ENCODE measurements around the gene MUC2.

The MUC2 gene

GRCh38 chr11:1089738-1090599, 15.3 kb downstream of the MUC2 start:
- DNase-seq: no peak

- no peak for DNase-seq
Measured at GRCh38 chr11:1090600-1091331, 16.1 kb downstream of the MUC2 start.

- DNase-seq: no peak
Measured at GRCh38 chr11:1091332-1092083, 16.8 kb downstream of the MUC2 start.

- DNase-seq: no peak
Measured at GRCh38 chr11:1092145-1092670, 17.5 kb downstream of the MUC2 start.

DNA sequence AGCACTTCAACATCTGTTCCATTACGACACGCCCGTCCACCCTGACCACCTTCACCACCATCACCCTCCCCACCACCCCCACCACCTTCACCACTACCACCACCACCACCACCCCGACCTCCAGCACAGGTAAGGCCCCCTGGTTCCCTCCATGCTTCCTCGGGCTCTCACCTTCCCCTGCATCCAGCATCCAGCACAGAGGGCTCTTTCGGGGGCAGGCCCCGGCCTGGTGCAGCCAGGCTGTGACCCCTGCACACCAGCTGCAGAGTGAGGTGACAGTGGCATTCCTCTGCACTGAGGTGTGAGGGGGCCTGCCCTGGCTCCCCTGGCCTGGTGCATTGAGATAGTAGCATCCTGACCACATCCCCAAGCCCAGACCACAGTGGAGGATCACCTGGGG, 18.2 kb downstream of the MUC2 start:
- no peak for DNase-seq

DNA sequence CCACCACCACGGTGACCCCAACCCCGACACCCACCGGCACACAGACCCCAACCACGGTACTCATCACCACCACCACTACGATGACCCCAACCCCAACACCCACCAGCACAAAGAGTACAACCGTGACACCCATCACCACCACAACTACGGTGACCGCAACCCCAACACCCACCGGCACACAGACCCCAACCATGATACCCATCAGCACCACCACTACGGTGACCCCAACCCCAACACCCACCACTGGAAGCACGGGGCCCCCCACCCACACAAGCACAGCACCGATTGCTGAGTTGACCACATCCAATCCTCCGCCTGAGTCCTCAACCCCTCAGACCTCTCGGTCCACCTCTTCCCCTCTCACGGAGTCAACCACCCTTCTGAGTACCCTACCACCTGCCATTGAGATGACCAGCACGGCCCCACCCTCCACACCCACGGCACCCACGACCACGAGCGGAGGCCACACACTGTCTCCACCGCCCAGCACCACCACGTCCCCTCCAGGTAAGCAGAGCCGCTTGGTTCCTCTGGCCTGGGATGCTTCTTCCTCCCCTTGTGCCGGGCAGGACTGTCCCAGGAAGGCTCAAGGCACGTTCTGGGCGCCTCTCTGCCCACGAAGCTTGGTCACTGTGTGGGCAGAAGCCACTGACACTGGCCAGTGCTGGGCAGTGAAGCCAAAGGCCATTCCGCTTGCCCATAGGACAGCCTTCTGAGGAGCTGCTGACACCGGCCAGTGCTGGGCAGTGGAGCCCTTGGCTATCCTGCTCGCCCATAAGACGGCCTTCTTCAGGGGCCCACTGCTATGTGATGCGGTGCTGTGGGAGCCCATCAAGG, 25.1 kb downstream of the MUC2 start:
- DNase-seq: no peak

GRCh38 chr11:1100417-1101245, 26.0 kb downstream of the MUC2 start:
- no peak for DNase-seq

DNA sequence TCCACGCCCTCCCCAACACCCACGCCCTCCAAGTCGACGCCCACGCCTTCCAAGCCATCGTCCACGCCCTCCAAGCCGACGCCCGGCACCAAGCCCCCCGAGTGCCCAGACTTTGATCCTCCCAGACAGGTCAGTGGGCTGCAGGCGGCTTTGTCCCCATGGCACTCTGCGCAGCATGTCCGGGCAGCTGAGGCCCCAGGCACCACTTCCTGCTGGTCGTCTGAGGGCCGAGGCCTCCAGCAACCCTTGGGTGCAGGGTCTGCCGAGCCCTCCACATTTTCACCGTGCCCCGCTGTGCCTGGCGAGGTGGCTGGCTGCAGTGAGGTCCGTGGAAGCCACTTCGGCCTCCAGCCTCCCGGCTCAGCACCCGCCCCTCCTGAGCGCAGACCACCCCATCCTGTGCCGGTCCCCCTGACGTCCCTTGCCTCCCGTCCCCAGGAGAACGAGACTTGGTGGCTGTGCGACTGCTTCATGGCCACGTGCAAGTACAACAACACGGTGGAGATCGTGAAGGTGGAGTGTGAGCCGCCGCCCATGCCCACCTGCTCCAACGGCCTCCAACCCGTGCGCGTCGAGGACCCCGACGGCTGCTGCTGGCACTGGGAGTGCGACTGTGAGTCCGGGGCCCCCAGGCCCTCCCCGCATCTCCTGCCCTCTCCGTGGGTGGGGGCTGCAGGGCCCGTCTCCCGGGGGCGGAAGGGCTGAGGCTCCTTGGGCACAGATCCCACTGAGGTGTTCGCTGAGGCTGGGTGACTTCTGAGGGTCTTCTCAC, 26.8 kb downstream of the MUC2 start:
- no peak for DNase-seq

GRCh38 chr11:1102221-1102971, 27.7 kb downstream of the MUC2 start:
- no peak for DNase-seq

GRCh38 chr11:1102996-1103395, 28.3 kb downstream of the MUC2 start:
- no peak for DNase-seq

- no peak for DNase-seq
Measured at GRCh38 chr11:1103401-1104360, 29.0 kb downstream of the MUC2 start.

GRCh38 chr11:1104411-1105182, 29.9 kb downstream of the MUC2 start:
- no peak for DNase-seq

- no peak for DNase-seq
Measured at GRCh38 chr11:1105183-1105565, 30.5 kb downstream of the MUC2 start.

GRCh38 chr11:1106387-1106786, 31.7 kb downstream of the MUC2 start:
- no peak for DNase-seq

DNA sequence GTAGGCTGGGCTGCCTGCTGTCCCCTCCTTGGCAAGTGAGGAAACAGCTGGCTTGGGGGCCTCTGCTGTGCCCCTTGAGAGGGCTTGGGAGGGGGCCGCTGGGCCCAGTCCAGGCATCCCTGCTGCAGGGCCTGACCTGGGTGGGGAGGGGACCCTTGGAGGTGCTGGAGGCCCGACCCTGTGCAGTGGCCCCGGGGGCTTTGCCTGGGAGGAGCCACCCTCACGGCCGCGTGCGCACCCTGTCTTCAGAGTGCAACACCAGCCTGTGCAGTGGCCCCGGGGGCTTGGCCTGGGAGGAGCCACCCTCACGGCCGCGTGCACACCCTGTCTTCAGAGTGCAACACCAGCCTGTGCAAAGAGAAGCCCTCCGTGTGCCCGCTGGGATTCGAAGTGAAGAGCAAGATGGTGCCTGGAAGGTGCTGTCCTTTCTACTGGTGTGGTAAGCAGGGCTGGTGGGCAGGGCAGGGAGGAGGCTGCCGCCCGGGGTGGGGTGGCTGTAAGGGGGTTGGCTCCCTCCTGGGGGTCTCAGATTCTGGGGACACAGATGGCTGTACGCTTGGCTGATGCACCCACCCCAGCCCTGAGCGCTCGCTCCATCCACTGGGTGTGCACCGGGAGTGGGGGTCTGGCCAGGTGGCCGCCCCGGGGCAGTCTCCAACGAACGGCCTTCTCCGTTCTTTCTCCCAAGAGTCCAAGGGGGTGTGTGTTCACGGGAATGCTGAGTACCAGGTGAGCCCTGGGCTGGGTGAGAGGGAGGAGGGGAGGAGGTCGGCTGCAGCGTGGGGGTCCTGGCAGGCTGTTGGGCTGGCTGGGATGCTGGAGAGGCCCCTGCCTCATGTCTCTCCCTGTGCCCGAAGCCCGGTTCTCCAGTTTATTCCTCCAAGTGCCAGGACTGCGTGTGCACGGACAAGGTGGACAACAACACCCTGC, 32.9 kb downstream of the MUC2 start:
- no peak for DNase-seq

- DNase-seq: no peak
Measured at GRCh38 chr11:1108246-1108900, 33.7 kb downstream of the MUC2 start.

Data from SIG-M5 (cell line).